ENCODE measurements around the gene UBAP2L. TPM values are rescaled to one million over a fixed set of nuclear protein-coding genes. Genes with fewer than 3 reads are reported as not detected.
"Not testable (repeated sequence)": the region's sequence is repeated elsewhere in the genome, so short reads cannot be mapped to it uniquely, and the experiment has no call there.

UBAP2L gene
- total RNA-seq, 1 donor from 2014 or later = 142 TPM

DNA sequence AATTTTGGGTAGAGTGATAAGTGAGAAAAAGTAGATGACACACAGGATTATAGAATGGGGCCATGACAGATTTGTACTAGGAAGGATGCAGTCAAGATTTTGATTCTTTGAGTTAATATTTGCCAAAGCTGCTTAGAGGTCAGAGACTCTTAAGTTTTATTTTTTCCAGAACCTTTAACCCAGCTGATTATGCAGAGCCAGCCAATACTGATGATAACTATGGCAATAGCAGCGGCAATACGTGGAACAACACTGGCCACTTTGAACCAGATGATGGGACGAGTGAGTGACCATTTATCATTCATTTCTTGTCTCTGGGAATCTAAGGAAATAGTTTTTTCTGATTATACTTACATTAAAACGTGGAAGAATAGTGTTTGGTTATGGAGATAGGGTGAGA is 16.1 kb downstream of the UBAP2L start:
- intact Hi-C loops (cut with DNase I) = no loop called here
- DNase-seq (ENCODE audit: low spot score) (no peak), ATAC-seq (no peak)

DNA sequence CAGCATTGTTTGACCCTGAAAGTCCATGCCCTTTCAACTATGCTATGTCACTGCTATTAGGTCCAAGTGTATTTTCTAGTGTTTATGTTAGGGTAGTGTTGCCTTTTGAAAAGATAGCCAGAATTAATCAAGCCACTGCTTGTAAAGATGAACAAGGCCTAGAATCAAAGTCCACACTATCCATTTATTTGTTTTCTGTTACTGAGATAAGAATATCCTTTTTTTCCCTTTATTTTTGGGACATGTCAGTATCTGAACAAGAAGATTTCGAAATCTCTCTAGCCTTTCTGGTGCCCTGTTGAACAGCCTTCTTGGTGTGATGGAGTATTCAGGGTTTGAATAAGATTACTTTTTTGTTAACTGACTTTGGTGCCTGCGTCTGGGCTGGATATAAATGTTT is 16.7 kb downstream of the UBAP2L start:
- ATAC-seq (no peak), DNase-seq (ENCODE audit: low spot score) (no peak)
- intact Hi-C loops (cut with DNase I) = no loop called here

DNA sequence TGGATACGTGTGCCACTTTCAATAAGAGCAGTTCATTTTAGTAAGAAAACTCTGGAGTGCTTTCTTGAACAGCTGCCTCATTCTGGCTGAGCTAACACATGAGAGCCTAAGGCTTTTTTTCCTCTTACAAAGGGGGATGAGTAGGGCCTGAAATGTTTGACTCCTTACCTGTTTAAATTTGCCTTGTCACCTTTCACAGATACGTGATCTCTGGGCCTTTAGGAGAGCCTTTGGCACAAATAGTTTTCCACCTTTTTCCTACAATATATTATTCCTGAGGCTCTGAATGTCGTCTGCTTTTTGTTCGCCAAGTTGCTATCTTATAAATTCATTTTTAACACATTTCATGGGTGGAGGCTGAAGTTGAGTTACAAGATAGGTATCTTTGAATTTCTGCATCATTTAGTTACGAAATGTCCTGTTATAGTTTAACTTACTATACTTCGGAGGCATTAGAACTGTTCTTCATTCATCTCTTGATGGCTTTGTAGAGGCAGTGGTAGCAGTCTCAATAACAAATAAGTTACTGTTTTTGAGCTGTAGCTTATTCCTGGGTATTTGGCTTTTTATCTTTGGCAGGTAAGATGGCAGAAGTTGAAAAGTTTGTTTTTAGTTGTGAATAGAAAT is 17.2 kb downstream of the UBAP2L start:
- DNase-seq (ENCODE audit: low spot score) (no peak), ATAC-seq (no peak)
- intact Hi-C loops (cut with DNase I) = no loop called here

DNA sequence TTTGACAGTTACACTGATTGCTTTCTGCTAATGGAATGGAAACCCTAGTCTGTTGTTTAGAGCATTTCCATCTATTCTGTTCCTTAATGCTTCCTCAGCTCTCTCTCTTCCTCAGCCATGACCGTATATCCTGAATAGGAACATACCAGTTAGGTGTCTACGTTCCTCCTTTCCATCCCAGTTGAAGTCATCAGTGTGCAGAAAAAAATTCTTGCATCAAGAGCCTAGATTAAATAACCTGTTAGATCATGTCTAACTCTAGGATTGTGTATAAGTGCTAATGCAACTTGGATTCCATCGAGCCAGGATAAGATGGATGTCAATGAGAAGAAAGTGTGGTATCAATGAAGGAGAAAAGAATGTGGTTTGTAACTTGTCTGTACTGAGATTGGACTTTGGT is 18.7 kb downstream of the UBAP2L start:
- no peak for ATAC-seq
- intact Hi-C loops (cut with DNase I) = no loop called here
- no peak for DNase-seq (ENCODE audit: low spot score)

GRCh38 chr1:154240294-154240833 is 19.6 kb downstream of the UBAP2L start:
- no peak for ATAC-seq
- DNase-seq (ENCODE audit: low spot score) = no peak
- intact Hi-C loops (cut with DNase I) = no loop called here

GRCh38 chr1:154241703-154242351 is 21.1 kb downstream of the UBAP2L start:
- no peak for ATAC-seq
- no peak for DNase-seq (ENCODE audit: low spot score)
- intact Hi-C loops (cut with DNase I) = no loop called here

DNA sequence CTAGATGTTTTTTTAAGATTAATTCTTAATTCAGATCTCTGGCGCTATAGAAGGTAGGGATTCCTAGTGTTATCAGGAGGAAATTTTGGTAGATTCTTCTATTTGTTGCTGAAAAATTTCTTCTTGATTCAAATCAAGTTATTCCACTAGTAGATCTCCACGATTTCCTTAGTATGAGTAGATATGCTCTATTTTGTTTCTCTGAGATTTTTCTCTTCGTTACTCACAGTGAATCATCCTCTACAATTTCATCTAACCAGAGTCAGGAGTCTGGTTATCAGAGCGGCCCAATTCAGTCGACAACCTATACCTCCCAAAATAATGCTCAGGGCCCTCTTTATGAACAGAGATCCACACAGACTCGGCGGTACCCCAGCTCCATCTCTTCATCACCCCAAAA is 32.9 kb downstream of the UBAP2L start:
- intact Hi-C loops (cut with DNase I) = no loop called here
- DNase-seq (ENCODE audit: low spot score) = no peak
- no peak for ATAC-seq

- ATAC-seq = no peak
- no peak for DNase-seq (ENCODE audit: low spot score)
- intact Hi-C loops (cut with DNase I) = no loop called here
These were observed 35.9 kb downstream of the UBAP2L start for GRCh38 chr1:154256686-154257085.

DNA sequence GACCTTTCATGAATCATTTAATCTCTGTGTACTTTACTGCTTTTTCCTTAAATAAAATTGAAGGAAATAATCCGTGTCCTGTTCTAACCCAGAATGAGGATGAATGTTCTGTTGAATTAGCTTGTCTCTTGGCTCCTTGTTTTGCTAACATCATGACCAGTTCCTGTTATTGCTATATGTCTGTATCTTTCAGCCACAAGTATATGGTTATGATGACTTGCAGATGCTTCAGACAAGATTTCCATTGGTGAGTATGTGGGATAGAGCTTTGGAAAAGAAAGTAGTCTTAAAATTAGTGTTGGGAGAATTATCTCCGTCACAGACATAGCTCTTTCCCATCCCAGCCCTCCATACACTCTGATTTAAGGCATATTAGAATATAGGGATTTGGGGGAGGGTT is 38.0 kb downstream of the UBAP2L start:
- DNase-seq (ENCODE audit: low spot score) (no peak), ATAC-seq (no peak)
- intact Hi-C loops (cut with DNase I) = no loop called here

DNA sequence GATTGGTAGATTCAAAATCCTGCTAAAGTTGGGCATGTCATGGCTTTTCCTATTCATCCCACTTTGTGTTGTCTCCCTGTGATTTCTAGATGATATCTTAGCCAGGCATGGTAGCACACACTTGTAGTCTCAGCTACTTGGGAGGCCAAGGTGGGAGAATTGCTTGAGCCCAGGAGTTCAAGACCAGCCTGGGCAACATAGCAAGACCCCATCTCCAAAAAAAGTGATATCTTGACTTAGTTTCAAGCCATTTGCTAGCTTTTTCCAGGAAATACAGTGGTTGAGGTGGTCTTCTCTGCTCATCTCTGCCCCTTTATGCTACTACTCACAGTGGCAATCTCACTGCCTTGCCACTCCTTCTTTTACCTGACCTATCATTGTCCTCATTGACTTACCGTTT is 39.4 kb downstream of the UBAP2L start:
- intact Hi-C loops (cut with DNase I) = loop anchor here (10.0 kb wide), 1 partner anchor 445 kb away; no protein-coding TSS in a partner anchor
- ATAC-seq = no peak
- no peak for DNase-seq (ENCODE audit: low spot score)

DNA sequence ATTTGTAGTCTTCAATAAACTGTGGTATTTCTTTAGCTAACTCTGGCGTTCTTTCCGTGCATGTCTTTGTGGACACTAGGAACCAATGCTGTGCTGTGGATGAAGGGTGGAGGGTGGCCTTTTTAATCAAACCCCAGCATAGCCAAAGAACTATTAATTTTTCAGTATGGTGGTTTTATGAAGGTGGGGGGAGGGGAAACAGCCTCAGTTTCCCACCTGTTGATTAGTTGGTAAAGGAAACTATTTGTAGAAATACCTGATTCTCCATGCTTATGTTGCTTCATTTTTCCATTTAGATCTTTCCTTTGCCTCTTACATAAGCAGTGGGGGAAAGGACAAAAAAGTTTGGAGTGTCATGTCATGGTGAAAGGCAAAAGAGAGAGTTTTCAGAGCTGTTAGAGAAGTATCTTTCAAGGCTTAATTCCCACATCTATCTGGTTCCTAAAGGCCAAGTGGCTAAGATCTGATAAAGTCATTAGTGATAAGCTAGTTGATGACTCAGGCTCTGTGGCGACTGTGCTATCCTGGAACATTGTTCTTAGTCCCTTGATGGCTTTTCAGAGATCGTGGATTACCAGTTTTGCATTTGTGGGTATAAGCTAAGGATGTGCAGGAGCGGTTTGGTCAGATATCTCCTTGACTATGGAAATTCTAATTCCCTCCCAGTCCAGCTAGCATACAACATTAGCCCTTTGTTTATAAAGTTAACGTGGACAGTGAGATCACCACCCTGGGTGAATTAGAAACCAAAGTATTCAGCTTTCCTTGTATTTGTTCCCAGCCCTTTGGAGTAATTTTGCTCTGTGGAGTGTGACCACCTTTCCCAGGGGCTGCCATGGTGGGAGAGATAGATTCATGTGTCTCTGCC is 42.9 kb downstream of the UBAP2L start:
- no peak for ATAC-seq
- intact Hi-C loops (cut with DNase I) = loop anchor here (10.0 kb wide), 1 partner anchor 449 kb away; no protein-coding TSS in a partner anchor
- DNase-seq (ENCODE audit: low spot score) = no peak

DNA sequence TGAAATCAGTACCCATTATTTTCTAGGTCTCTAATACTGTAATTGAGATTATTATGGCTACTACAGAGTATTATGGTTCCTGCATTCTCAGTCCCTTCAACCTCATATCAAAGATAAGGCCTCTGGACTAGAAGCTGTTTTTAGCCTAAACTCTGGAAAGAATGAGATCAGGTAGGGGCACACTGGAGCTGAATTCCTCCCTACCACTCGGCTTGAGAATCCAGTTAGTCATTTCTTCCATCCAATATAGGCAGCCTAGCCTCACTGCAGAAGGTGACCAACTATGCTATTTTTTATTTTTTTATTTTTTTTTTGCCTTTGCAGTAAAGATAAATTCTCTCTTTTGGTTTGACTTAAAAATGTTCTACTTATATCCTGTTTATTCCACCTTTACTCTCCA is 43.7 kb downstream of the UBAP2L start:
- ATAC-seq = no peak
- DNase-seq (ENCODE audit: low spot score) = no peak
- intact Hi-C loops (cut with DNase I) = loop anchor here (10.0 kb wide), 1 partner anchor 450 kb away; no protein-coding TSS in a partner anchor

DNA sequence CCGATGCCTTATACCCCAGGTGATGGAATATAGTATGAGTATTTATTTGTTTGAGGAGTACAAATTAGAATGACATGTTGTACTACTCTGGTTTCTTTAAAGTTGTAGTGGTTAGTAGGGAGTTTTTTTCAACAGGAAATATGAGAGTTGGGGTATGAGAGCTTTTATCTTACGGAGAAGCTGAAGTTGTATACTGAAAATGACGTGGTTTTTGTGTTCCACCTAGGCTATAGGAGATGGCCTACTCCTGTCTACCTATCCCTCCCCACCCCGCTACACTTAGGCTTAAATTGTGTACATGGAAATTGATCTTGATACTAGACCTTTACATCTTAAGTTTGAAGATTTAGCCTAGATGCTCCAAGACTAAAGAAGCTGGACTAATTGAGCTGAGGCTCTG is 44.8 kb downstream of the UBAP2L start:
- DNase-seq (ENCODE audit: low spot score) = no peak
- intact Hi-C loops (cut with DNase I) = loop anchor here (10.0 kb wide), 1 partner anchor 451 kb away; no protein-coding TSS in a partner anchor
- no peak for ATAC-seq

DNA sequence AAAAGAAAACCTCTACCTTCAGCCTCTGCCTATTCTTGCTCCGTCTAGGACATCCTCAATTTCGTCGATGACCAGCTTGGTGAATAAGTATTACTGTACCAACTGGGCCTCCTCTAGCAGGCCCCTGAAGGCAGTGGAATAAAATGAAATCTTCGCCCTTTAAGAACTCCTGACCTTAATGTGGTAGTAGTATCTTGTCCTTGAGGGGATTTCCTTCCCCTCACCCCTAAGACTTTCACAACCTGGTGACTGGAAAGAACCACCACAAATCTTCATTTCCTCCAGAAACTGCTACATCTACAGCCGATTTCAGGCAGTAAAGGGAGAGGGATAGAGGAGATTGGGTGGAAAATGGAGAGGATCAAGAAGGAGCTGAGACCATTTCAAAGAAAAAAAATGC is 50.1 kb downstream of the UBAP2L start:
- ATAC-seq (no peak), DNase-seq (ENCODE audit: low spot score) (no peak)
- intact Hi-C loops (cut with DNase I) = no loop called here

DNA sequence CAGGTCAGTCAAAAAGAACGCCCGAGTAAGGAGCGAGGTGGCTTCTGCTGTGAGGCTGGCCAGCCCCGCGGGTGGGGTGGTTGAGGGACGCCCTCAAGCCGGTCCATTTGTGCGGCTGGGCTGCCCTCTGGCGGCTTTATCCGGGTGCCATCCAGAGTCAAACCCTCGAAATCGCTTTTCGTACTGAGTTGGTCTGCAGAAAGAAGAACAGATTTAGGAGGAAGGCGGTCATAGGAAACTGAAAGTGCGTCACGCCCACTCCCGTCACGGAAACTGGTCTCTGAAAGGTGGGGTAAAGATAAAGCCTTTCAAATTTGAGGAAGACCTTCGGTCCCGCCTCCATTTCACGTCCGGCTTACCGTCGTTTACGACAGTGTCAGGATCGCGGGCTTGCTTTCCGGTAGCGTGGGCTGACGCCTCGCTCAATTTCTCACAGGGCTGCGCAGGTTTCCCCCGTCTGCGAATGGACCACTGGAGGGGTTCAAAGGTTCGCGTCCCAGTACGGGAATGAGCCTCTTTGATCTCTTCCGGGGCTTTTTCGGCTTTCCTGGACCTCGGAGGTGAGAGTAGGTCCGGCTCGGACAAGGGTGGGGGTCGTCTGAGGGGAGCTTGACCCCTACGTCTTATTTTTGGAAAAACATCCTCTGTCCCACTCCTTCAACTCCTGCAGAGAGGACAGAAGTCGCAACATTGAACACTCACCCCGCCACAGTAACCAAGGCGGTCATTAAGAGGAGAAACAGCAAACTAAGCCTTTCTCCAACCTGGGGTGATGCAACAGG is 51.7 kb downstream of the UBAP2L start, which contains the start of gene HAX1:
HAX1 (plus strand) TSS at position 413 of the 782 bp plus-strand sequence; CDS start at position 508, 95 bp downstream.
- ATAC-seq (peak; percentile 95), DNase-seq (ENCODE audit: low spot score) (peak; percentile 96)
- intact Hi-C loops (cut with DNase I) = no loop called here

DNA sequence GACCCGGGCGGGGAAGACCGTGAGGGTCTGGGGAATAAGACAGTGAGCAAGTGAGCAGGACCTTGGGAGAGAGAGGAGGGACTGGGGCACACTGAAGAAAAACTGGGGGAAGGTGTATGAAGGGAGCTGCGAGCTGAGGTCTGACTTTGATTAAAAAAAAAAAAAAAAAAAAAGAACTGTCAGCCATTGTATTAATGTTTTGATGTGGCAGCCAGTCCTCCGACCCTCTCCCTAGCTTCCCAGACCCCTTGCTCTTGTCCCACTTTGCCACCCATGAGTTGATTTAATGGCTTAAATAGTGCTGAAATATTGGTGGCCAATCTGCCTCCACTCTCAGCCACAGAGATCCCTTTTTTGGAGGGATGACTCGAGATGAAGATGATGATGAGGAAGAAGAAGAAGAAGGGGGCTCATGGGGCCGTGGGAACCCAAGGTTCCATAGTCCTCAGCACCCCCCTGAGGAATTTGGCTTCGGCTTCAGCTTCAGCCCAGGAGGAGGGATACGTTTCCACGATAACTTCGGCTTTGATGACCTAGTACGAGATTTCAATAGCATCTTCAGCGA is 52.3 kb downstream of the UBAP2L start:
- intact Hi-C loops (cut with DNase I) = no loop called here
- no peak for DNase-seq (ENCODE audit: low spot score)
- ATAC-seq = no peak

GRCh38 chr1:154276797-154277196 is 56.0 kb downstream of the UBAP2L start:
- ATAC-seq (no peak), DNase-seq (ENCODE audit: low spot score) (no peak)
- intact Hi-C loops (cut with DNase I) = no loop called here

GRCh38 chr1:154287591-154287990 is 66.8 kb downstream of the UBAP2L start:
- ATAC-seq; intact Hi-C loops (cut with DNase I); DNase-seq (ENCODE audit: low spot score): not testable (repeated sequence)

Data from sciatic nerve (tissue), 2 donors.